ENCODE results near the gene PDE1C.

Gene PDE1C

GRCh38 chr7:31819031-31819430 lies 251.2 kb downstream of the PDE1C start:
- DNase-seq: no peak

- DNase-seq: no peak
Measured at GRCh38 chr7:31816810-31817209, 253.4 kb downstream of the PDE1C start.

- no peak for DNase-seq
Measured at GRCh38 chr7:31815796-31816195, 254.4 kb downstream of the PDE1C start.

GRCh38 chr7:31814187-31814586 lies 256.0 kb downstream of the PDE1C start:
- no peak for DNase-seq

DNA sequence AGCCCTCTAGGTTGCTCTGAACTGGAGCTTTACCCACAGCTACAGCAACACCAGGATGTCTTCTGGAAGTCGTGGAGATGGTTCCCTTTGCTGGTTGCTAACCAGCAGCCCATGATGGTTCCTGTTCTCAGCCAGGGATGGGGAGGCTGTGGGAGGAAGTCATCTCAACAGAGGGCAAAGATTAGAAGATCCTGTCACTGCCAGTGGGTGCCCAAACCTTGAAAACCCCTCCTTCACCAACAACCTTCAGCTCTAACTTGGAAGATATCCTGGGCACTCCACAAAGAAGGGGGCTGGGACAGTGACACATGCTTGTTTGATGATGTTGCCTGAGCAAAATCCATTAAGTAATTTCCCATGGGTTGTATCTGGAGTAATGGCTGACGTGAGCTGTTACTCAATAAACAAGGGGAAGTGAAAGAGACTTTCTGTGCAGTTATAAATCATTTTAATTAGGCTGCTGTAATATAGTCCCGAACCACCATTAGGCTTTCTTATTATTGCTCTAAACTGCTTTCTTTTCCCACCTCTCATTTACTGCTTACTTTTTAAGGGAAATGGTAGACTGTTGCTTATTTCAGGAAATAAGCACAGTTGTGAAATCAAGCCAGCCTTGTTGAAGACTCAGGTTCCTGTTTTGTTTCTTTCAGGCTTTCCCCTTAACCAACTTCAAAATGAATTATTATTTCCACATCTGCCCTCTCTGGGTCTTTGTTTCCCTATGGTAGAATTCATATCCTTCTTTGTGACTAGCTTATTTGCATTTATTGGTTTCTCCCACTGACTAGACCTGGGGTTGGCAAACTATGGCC lies 258.4 kb downstream of the PDE1C start:
- no peak for DNase-seq

GRCh38 chr7:31805209-31805818 lies 264.9 kb downstream of the PDE1C start:
- DNase-seq: no peak

DNA sequence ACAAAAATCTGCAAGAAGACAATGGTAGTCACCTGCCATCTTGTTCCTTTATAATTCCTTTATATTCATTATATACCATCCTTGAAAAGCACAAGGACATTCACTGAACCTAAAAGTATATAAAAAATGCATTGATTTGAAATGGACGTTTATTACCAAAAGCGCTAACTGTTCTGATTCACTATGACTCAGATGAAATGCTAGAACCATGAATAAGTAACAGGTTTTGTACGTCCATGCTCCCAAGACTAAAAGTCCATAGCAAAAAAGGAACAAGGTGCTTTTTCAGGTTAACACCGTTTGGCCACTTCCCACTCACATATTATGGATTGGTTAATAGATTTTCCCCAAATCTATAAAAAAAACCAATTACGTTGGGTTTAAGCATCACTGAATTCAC lies 273.8 kb downstream of the PDE1C start:
- DNase-seq: no peak

DNA sequence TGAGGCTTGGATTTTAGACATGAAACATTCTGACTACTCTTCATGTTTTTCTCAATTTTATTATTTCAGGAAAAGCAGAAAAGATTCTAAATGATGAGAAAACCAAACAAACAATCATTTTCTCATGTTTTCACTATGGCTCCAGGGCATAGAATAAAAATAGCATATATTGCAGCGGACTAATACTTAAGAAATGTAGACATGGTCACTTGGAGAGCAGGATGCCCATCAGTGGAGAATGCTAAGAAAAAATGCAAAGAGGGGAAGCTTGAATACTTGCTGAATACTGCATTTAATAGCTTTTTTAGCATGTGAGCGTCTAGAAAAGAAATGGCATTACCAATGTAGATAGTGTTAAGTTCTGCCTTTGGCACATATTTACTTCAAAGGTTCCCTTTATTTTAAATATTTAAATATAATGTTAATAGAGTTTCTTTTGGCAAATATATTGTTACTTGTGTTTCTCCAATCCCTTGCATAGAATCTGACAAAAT lies 275.3 kb downstream of the PDE1C start:
- no peak for DNase-seq

DNA sequence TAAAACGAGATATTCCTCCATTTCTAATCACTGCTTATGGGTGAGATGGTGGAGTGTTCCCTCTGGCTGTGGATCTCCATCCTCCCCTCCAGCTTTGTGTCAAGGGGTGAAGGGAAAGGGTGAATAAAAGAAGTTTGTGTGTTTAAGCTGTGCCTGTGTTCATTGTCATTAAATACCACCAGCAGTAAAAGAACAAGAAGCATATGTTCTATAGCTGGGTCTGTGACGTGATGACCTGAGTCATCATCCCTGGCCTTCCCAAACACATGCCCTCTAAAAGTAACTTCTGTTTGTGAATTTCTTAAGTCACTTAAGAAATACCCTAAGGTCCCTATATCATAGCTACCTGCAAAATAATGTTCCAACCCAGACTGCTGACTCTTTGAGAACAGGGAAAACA lies 278.3 kb downstream of the PDE1C start:
- no peak for DNase-seq

GRCh38 chr7:31788883-31789680 lies 281.1 kb downstream of the PDE1C start:
- DNase-seq: no peak

- DNase-seq: no peak
Measured at GRCh38 chr7:31788445-31788844, 281.8 kb downstream of the PDE1C start.

- no peak for DNase-seq
Measured at GRCh38 chr7:31786326-31786725, 283.9 kb downstream of the PDE1C start.

DNA sequence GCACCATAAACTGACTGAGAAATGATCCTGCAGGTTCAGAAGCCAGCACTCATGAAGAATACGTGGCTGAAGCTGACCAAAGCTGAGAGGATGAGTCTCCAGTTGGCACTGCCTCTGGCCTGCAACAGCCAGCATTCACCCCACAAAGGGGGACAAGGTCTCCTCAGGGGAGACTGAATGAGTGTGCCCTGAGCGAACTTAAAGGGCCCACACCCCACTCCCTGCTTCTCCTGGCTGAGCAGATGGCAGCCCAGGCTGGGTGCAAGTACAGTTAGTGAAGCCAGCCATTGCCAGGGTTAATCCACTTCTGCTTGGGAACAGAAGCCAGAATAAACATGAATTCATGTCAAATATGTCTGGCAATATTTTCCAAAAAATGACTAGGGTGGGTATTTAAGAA lies 285.1 kb downstream of the PDE1C start:
- DNase-seq: no peak

GRCh38 chr7:31783221-31783620 lies 287.0 kb downstream of the PDE1C start:
- DNase-seq: no peak

DNA sequence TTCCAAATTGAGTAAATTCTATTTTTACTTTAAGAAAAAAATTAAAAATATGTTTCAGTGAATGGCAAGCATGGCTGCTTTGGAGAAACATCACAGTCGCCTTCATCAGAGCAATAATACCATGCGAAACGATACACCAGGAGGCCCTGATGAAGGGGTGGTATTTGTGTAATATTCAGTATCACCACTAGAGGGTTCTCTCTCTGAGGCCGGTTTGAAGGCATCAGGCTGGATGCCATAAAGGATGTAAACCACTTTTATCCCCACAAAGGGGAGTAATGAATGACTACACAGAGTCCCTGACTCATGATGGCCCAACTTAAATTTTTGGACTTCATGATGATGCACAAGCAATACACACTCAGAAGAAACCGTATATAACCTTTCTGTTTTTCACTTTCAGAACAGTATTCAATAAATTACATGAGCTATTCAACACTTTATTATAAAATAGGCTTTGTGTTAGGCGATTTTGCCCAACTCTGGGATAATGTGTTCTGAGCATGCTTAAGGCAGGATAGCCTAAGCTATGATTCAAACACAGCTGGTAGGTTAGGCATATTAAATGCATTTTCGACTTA lies 287.7 kb downstream of the PDE1C start:
- no peak for DNase-seq

DNA sequence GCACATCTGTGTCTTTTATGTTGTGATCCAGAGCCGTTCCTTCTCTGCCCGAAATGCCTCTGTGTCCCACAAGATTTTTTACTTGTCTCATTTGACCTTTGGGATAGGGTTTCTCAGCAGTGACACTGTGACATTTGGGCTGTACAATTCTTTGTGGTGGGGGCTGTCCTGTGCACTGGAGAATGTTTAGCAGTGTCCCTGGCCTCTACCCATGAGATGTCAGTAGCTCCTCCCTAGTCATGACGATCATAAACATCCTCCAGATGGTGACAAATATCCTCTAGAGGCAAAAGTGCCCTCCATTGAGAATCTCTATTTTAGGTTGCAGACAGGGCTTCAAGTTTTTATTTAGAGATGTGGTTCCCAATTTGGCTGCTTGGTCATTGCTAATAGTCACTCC lies 291.9 kb downstream of the PDE1C start:
- DNase-seq: no peak

GRCh38 chr7:31776616-31777015 lies 293.6 kb downstream of the PDE1C start:
- no peak for DNase-seq

GRCh38 chr7:31775556-31775955 lies 294.7 kb downstream of the PDE1C start:
- DNase-seq: no peak

DNA sequence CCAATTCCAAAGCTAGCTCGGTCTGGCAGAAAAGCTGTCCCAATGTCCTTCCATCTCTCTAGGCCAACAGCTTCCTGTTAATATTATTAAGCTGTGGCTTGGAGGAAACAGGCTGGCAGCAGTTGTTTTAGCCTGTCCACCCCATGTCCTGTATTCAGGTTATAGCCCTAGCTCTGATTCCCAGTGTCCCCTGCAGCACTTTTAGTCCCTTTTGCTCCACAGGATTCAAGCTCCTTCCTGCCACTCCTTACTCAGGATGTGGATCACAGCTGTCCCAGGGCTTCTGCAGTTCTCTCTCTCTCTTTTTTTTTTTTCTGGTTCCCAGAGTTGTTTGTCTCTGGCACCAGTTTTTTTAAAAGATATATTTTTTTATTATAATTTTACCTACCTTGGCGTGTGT lies 298.0 kb downstream of the PDE1C start:
- no peak for DNase-seq

- no peak for DNase-seq
Measured at GRCh38 chr7:31767686-31768358, 302.4 kb downstream of the PDE1C start.

- DNase-seq: no peak
Measured at GRCh38 chr7:31764462-31764861, 305.7 kb downstream of the PDE1C start.

- no peak for DNase-seq
Measured at GRCh38 chr7:31763548-31763947, 306.7 kb downstream of the PDE1C start.

GRCh38 chr7:31761646-31762045 lies 308.6 kb downstream of the PDE1C start:
- DNase-seq: no peak
